Putamen (tissue), 1 donor: ENCODE measurements around the gene NHLH2.

Experiments used
- DNase-seq: peaks from one replicate; pipeline ENCODE4 v3.0.0-alpha.2; 2016; ENCODE audit warnings: low spot score

Gene NHLH2

DNA sequence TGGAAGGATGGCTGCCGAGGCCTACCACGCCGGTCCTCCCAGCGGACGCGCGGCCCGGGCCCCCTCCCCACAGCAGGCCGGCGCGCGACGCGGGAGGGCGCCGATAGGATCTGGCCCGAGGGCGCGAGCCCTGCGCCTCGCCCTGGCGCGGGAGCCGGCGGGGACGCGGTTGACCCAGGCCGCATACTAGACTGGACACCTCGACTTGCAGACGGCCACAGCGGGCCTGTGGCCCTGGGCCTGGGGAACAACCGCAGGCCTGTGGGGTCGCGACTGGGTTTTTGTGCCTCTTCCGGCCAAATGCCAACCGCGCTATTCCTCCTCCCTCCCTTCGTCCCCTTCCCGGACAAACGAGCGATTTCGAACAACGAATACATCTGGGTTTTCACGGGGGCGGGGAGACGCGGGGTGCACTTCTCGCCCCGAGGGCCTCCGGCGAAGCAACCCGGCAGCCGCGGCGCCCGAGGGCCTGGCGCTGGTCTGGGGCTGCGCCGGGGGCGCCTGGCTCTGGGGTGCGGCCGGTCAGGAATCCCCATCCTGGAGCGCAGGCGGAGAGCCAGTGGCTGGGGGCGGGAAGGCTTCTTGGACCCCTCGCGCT, 2.4 kb downstream of the NHLH2 start:
- peak; percentile 46 for DNase-seq

DNA sequence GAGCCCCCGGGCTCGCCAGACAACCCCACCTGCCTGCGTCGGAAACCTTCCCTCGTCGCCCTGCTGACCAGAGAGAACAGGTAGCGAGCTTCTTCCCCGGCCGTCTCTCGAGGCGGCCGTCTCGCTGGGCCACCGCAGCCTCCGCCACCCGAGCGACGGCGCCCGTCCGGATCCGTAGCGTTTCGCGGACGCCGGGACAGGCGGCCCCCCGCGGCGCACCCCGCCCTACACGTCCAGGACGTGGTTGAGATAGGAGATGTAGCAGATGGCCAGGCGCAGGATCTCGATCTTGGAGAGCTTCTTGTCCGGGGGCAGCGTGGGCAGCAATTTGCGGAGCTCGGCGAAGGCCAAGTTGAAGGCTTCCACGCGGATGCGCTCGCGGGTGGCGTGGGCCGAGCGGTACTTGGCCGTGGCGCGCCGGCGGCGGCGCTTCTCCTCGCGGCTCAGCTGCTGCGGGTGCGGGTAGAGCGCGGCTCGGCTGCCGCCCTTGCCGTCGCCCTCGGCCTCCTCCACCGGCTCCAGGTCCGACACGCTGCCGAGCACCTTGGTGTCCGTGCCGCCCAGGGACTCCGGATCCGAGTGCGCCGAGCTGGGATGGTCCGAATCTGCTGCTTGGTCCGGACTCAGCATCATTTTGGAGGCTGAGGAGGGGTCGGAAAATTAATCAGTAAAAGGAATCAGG, 3.0 kb downstream of the NHLH2 start:
- no peak for DNase-seq

DNA sequence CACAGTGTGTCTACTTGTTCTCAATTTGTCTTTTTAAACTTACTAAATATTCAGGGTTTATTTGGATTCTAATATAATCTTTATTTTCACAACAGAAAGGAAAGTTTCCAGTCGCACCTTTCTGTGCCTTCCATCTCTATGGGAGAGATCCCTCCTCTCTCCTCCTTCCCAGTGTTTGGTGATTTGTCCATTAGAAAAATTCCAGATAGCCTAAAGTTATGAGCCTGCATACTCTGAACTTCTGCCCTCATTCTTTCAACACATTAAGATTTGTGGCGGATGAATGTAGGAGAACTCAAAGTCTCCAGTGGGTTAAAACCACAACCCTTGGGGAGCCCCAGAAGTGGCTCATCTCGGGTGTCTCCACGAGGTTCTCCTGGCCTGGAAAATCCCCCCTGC, 3.6 kb downstream of the NHLH2 start:
- no peak for DNase-seq

DNA sequence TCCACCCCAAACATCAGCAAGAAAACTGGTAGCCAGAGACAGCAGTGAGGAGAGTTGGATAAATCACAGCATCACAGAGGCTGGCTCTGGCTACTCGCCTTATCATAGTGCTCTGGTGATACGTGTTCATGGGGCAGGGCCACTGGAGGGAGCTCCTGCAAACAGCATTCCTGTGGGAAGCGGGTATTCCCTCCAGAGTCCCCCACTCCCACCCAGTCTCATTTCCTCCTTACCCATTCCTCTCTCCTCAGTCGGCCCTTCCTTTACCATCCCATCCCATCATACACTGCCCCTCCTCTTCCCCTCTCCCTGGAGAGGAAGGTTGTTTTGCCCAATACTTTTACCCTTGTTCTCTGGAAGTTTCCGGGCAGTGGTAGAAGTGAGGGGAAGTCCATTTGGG, 7.1 kb downstream of the NHLH2 start:
- no peak for DNase-seq

DNA sequence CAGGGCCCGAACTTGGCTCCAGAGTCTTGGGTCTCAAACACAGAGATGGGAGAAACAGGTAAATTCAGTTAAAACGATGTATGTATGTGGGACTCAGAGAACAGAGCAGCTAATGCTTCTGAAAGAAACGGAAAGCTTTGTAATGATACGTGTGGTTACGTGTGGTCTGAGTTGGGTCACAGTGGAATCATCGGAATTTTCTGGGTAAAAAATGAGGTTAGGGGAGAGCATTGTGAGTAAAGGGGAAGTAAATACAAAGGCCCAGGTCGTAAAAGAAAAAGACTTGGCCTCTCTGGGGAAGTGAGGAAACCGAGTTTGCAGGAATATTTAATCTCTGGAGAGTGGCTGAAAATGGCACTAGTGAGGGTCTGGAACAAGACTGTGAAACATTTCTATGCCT, 8.3 kb downstream of the NHLH2 start:
- DNase-seq: no peak

DNA sequence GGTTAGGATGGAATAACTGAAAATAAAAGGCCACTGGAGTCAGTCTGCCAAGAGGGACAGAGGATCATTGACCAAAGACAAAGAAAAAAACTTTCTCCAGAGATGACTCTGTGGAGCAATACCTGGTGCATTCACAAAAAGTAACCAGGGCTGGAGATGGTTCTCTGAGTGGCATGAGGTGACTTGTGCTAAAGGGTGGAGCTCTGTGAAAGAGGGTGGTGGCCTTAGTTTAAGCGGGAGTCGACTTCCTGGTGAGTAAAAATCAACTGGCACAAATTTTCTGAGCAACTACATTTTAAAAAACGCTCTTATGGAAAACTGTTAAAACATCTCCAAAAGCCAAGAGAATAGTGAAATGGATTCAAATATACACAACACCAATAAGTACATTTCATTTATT, 10.0 kb downstream of the NHLH2 start:
- no peak for DNase-seq

DNA sequence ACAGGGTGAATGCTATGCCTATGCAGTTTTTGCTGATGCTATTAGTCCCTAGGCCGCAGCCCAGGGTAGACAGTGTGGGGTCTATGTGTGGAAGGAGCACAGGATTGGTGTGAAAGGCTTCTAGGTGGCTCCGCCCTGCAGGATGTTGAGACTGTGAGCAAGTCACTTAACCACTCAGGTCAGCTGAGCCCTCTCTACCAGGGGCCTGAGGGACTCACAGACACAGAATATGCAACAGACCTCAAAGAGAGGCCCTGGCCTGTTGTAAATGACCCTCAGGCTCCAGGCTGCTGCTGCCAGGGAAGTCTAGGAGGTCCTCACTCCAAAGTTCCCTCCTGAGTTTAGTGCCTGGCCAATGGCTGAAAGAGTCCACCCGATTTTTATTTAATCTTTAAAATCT, 11.0 kb downstream of the NHLH2 start:
- no peak for DNase-seq

DNA sequence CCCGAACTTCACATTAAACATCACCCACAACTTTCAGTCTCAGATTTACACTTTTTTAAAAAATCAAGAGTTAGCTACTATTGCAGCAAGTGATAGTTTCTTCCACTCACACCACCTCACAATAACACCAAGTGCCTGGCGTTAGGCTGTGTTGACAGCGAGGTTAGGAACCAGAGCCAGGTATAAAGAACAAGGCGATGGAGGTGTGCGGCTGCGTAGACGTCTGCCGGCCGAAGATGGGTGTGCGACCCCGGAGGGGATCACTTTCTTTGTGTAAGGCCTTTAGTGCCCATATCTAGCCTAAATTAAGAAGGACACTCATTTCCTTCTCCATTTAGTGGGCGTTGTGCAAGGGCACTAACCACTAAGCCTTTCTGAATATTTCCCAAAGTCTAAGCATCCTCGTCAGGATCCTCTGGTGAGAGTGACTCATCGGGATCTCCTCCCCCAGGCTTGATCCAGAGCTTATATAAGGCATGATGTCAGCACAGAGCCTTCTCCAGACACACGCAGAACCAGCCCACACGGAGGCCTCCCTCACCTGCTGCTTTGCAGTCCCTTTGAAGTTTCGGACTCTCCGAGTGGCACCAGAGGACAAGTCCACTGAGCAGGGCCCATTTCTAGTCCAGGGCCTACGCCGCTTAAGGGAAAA, 11.8 kb downstream of the NHLH2 start:
- DNase-seq: peak; percentile 72

DNA sequence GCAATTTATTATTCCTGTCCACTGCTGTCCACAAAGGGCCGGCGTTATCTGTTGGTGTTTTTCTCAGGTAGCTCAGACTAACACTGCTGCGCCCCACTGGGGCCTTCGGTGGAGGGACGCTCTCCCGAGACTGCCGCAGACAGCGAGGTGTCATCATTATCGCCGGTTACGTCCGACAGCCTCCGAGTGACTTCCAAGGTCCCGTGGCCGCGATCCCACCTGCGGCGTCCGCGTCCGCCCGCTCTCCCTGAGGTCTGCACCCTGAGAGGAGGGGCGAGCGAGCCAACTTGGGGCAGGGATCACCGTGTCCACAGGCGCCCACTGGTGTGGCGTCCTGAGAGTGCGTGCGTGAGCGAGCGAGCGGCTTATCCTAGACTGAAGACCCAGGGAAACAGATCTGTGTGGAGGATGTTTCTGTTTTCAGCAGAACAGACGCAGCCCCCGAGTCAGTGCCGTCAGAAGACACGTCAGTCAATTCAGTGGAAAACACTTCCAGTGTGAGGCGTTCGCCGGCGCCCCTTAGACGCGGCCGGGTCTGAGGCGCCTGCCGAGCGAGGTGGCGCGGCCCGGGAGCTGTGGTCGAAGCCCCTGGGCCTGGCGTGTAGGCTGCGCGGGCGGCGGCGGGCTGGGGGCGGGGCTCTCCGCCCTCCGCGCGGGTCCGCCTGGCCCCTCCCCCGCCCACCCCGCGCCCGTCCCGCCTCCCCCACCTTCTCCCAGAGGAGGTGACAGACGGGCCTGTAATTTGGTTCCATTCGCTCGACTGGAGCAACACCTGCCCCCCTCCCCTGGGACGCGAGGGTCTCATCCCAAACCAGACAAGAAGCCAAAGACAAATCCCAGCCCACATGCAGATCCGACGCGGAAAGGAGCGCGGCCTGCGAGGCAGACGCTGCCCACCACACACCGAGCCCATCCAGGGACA, 12.6 kb downstream of the NHLH2 start:
- DNase-seq: no peak

DNA sequence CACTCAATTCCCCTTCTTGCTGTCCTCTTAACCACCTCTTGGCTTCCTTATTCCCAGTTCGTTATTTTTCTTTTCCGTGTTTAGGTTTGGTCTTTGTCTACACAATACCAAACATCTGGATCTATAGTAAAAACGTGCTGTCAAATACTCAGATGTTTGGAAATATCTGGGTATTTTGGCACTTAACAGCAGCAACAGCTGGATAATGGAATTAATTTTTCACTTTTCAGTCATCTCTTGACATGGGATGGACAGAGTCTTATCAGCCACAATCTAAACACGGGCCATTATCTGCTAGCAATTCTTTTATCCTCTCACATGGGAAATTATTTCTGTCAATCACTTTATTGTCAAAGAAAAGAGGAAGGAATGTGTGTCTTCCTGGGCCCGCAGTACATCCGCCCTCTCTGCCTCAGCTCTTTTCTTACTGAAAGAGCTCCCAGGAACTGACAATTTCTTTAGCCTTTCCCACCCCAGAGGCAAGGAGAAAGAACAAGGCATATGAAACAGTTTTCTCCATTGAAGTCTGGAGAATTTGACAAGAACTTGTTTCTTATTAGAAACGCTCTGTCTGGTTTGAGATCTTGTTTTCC, 13.4 kb downstream of the NHLH2 start:
- no peak for DNase-seq

DNA sequence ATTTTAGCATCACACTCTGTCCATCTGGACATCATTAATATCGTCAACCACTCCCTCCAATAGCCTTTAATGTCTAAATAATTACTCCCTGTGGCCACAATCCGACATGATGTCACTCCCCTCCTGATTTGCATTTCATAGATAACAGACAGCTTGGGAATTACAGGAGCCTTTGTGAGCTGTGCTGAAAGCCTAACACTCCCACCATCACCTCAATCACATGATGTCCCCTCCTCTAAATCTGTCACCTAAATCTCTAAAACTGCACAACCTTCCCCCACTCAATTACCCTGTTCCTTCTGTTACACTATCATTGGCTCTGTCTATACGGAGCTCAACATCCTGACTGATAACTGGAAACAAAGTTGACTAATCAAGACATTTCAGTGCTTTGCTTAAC, 14.3 kb downstream of the NHLH2 start:
- DNase-seq: no peak

DNA sequence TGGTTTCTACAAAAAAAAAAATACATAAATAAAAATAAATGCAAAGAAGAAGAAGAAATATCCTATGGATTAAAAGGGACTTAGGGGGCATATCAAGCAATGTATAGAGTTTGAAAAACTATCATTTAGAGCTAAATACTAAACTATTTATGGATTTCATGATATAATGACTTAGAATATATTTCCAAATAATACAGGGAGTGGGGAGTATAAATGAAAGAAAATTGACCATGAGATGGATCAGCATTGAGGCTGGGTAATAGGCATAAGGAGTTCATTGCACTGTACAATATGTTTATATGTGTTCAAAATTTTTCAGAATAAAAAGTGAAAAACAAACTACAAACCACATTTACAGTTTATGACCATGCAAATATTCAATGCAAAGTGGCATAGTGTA, 18.8 kb downstream of the NHLH2 start:
- DNase-seq: no peak

DNA sequence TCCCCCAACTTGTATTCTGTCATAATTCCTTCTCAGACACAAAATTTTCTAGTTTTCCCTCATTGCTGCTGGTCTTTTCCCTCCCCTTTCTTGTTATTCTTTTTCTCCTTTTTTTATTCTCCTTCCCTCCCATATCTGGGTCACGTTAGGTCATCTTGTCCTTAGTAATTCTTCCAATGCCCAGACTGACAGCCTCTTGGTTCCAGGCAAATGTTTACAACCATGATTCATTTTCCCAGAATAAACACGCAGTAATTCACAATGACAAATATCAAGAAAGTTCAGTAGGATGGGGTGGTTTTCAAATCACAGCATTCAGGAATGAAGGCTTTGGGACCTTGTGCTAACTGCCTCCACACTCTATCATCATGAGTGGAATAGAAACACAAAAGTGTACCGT, 25.2 kb downstream of the NHLH2 start:
- no peak for DNase-seq

DNA sequence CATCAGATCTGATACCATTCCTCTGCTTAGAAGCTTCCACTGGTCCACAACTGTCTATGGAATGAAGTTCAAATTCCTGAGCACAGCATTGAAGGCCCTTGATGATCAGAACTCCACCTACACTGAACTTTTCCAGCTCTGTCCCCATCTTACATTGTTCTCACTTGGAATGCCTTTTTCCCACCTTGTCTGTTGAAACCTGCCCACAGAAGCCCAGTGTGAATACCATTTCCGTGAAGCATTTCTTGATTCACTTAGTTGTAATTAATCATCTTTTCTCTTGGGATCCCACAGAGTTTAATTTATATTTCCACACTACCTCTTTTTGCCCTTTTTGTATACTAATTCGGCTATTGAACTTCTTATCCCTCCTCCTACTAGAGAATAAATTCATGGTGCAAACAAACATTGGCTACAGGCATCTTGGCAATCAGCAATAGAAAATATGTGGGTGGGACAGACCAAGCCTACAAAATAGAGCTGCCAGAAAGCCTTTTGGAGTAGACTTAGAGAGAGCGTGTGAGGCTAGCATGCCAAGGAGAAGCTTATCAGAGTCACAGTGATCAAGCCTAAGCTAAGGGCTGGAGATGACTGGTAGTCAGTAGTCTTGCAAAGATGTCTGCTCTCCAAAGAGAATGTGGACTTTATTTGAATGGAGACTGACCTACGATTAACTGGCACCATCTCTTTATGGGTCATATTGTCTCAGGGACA, 26.1 kb downstream of the NHLH2 start:
- no peak for DNase-seq

DNA sequence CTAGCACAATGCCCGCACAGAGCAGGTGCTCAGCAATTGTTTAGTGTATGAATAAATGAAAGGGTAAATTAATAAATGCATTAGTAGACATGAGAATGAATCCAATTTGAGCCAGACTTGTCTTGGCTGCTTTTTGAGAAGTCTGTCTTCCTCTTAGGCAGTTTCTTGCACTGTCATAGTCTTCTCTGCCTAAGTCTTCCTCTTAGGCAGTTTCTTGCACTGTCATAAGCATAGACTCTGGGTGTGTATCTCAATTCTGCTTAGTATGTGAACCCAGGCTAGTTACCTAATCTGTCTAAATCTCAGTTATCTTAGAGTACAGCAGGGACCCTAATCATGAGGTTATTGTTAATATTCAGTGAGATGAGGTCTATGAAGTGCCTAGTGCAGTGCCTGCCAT, 27.2 kb downstream of the NHLH2 start:
- no peak for DNase-seq

DNA sequence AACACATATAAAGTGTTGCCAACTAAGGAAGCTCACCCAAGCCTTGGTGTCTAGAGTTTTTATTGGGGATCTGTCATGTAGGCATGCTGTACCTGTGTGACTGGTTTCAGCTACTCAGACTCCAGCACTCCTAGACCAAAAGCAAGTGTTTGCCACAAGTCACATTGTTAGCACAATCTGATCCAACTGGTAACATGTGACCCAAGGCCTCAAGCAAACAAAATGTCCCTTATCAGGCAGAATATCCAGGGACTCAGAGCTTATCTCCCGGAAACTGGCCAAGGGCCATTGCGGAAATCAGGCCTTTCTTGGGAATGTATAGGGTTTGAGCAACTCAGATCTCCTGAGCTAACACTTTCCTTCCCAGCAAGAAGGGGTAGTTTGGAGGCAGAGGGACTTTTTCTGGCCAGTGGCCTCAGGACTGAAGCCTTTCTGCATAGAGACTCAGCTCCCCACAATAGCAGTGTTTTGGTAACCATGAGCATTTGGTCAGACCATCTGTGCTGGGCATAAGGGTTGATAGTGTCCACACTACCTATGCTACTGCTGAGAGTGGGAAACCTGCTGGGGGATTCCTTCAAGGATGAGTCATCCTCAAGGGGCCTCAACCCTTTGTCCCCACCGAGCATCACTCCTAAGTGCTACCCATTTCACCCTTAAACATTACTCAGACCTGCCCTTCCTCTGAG, 29.6 kb downstream of the NHLH2 start:
- DNase-seq: no peak

DNA sequence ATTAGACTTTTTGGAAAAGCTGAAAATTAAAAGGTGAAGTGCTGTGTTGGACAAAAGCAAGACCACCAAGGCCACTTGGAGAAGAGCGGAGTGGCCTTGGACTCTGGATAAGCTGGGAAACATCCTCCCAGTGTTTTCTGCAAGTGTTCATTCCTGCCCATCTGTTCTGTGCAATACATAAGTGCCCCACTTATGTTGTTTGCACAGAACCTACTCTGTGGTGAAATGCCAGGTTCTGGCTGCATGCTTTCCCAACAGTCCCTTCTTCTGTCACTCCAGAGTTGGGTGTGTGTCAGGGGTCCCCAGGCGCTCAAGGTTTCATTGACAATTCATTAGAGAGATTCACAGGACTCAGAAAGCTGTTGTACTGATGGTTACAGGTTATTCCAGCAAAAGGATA, 30.3 kb downstream of the NHLH2 start:
- no peak for DNase-seq

DNA sequence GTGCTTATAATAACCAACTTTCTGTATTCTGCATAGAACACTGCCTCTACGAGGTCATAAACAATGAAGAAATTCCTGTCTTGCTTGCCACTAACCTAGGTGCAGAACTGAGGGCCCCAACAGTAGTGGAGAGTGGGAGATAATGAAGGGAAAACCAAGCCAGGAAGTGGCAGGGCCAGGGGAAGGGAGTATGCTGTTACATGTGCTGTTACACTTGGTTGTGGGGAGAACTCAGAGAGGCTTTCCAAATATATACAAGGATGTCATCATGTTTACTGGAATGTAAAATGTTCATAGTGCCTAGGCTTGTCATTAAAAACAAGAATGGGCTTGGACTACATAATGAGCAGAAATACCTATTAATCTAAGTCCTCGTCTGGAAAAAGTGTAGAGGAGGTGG, 31.1 kb downstream of the NHLH2 start:
- DNase-seq: no peak

DNA sequence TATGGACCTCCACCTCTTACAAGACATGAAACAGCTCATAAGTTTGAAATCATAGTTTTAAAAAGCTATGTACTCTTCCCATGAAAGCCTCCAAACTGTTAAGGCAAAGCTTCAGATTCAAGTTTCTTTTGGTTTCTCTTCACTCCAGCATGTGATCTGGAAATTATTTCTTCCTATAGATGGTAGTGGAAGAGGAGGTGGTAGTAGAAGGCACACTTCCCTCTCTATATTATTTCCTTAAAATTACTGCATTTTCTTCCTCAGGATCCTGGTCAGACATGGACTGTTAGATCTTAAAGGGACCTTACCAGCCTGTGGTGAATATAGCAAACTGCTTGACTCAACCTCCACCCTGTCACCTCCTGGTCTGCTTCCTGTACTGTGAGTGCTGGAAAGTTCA, 31.9 kb downstream of the NHLH2 start:
- no peak for DNase-seq

DNA sequence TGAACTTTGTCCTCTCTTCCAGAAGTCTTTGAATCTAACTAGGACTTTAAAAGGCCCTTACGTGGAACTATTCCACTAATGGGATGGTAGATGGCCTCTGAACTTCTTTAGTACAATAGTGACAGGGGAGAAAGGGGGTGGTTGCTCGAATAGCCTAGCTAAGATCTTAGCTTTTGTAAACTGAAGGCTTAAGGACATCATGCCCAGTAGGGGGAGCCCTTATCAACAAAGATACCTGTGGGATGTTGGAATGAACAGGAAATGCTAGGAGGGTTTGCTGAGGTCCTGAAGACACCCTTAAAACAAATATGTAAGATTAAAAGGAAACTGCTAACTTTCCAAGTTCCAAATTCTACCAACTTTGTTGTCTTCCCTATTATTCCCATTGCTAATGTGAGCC, 33.2 kb downstream of the NHLH2 start:
- DNase-seq: peak; percentile 63

DNA sequence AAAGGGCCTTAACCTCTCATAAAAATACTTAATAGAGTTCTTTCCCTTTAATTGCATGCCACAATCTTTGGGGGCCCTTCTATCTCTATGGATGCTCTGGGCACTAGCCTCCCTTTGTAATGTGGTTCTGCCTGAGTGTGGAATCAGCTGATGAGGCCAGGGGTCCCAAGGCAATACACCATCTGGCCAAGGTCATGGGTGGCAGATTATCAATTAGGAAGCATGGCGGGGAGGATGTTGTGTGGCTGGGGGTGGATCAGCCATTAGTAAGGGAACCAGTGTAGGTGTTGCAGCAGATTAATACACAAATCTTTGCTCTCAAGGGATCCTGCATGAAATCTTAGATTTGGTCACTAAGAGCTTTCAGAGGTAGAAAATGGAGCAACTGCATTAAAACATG, 35.3 kb downstream of the NHLH2 start:
- no peak for DNase-seq
